ENCODE results near the gene TGM2.

DNA sequence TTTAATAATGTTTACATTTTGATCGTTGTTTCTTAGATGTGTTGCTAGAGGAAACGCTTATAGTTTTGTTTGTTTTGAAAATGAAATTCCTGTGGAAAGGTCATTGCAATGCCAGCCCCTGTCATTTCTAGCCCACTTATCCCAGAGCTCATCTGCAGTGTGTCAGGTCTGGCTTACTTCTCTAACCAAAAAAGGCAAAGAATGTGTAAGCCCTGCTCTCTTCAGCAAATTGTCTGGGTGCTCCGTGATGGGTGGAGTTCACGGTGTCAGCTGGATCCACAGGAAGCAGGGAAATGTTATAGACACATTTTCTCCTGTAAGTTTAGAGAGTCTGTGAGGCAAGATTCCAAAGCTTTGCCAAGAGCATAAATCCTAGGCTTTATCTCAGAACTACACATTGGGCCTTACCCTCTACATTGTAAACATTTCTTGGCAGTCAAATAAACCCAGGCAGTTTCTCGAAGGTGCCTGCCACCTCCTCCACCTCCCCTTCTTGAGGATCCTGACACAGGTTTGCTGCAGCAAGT lies 80.6 kb downstream of the TGM2 start:
- no peak for TF ChIP-seq CTCF (IDR thresholded peaks at IDR 0.05; ENCODE audit: extremely low read depth in 1 of 2, insufficient read depth in 1 of 2, low read depth in 1 of 2, low read length in 2 of 2)
- no peak for TF ChIP-seq EZH2 (IDR thresholded peaks at IDR 0.05; ENCODE audit: borderline replicate concordance, low read depth, low read length, severe bottlenecking)
- no peak for TF ChIP-seq POLR2A (IDR thresholded peaks at IDR 0.05; ENCODE audit: low read depth, low read length)
- TF ChIP-seq GATA2 (IDR thresholded peaks at IDR 0.05; ENCODE audit: insufficient read depth, insufficient read length, low read depth, low read length) = peak; percentile 34
- TF ChIP-seq MYC (IDR thresholded peaks at IDR 0.05; ENCODE audit: low read depth, low read length) = no peak
- no peak for TF ChIP-seq JUN (IDR thresholded peaks at IDR 0.05; ENCODE audit: borderline replicate concordance, insufficient read depth, insufficient read length, low read depth)
